Glutamatergic neuron (in vitro differentiated cells): ENCODE data around the gene RGS6. TPM values are rescaled to one million over a fixed set of nuclear protein-coding genes. Genes with fewer than 3 reads are reported as not detected.
"Not testable (repeated sequence)": the region's sequence is repeated elsewhere in the genome, so short reads cannot be mapped to it uniquely, and the experiment has no call there.

Source experiments
- DNase-seq: peaks from one replicate; pipeline ENCODE4 v3.0.0; 2022
- H3K27ac Mint-ChIP-seq: one replicate; pipeline ENCODE4 v1.8.0; 2020; ENCODE audit warnings: mild to moderate bottlenecking, mixed read lengths, inconsistent platforms; ENCODE audit not compliant: unreplicated experiment
- H3K27me3 Mint-ChIP-seq: one replicate; pipeline ENCODE4 v1.8.0; 2020; ENCODE audit warnings: mild to moderate bottlenecking, moderate library complexity, mixed read lengths, inconsistent platforms; ENCODE audit not compliant: unreplicated experiment
- H3K36me3 Mint-ChIP-seq: one replicate; pipeline ENCODE4 v1.8.0; 2020; ENCODE audit warnings: mild to moderate bottlenecking, mixed read lengths, inconsistent platforms; ENCODE audit not compliant: unreplicated experiment
- H3K4me1 Mint-ChIP-seq: one replicate; pipeline ENCODE4 v1.8.0; 2020; ENCODE audit warnings: mild to moderate bottlenecking, low read depth, mixed read lengths, inconsistent platforms; ENCODE audit not compliant: unreplicated experiment
- H3K4me3 Mint-ChIP-seq: one replicate; pipeline ENCODE4 v1.8.0; 2020; ENCODE audit warnings: mild to moderate bottlenecking, mixed read lengths, inconsistent platforms; ENCODE audit not compliant: unreplicated experiment
- H3K9me3 Mint-ChIP-seq: one replicate; pipeline ENCODE4 v1.8.0; 2020; ENCODE audit warnings: mild to moderate bottlenecking, moderate library complexity, mixed read lengths, inconsistent platforms; ENCODE audit not compliant: unreplicated experiment
- CTCF ChIP-seq: fragments of 200-600 bp; sonication (generic); IDR thresholded peaks from one replicate; pipeline ENCODE4 v1.5.0; 2021; ENCODE audit not compliant: partially characterized antibody, unreplicated experiment
- long read RNA-seq: library from polyadenylated mRNA; unstranded; transcript quantifications from one replicate; pipeline ENCODE4 v2.0.0, GENCODE V29; 2020; ENCODE audit not compliant: unreplicated experiment
- total RNA-seq: library from RNA; stranded (reverse); fragmentation: NEBNext Ultra II Directional; extraction: Animal tissue kit (Norgen Biotek cat#: 25700); gene quantifications from one replicate; pipeline ENCODE4 v1.2.1, GENCODE V29; 2021; ENCODE audit not compliant: unreplicated experiment

The RGS6 gene
- total RNA-seq, result 1.2 TPM
- long read RNA-seq, result 0 reads

DNA sequence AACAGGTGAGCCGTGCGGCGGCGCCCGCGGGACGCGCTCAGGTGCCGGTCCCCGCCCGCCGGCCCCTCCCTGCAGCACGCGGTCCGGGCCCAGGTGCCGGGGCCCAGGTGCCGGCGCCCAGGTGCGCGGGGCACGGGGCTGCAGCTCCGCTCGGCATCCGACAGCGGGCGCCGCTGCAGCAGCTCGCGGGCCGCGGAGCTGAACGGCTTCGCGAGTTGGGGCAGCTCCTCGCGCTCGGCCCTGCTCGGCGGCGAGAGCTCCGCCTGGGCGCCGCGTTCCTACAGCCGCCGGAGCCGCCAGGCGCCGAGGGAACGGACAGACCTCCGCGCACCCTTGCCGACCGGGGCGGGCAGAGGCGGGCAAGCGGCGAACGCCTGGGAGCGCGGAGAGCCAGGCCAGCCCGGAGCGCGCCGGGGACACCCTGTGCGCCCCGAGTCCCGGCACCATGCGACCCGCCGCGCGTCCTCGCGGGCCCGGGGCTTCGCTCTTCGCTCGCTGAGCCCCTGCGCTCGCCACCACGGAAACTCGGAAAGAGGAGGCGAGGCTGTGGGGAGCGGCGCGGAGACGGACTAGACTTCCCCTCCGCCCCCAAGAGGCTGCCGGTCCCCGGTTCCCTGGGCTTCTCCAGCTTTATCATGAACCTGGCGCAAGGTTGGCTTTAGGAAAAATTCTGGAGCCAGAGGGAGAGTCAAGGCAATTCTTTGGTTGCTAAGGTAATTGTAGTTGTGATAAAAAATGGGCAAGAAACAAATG lies at the start of gene RGS6:
TSS of gene RGS6 (plus strand) at position 201 of the 753 bp plus-strand sequence.
- peak within 1 kb of the TSS; percentile 89 for H3K4me3 Mint-ChIP-seq
- DNase-seq, result peak; percentile 66
- peaks cover 4% of the 10 kb centered on the region for H3K9me3 Mint-ChIP-seq
- H3K27ac Mint-ChIP-seq, result no peak within 1 kb of the TSS
- peaks cover 5% of the 10 kb centered on the region for H3K4me1 Mint-ChIP-seq
- TF ChIP-seq CTCF, result no peak
- peaks cover 6% of the 10 kb centered on the region for H3K27me3 Mint-ChIP-seq
- no peaks in the 10 kb centered on the region for H3K36me3 Mint-ChIP-seq

GRCh38 chr14:71883094-71883493 lies 49.1 kb upstream of the RGS6 start:
- Mint-ChIP-seq H3K9me3 (peaks cover 1% of the 10 kb centered on the region), H3K27ac (no peak overlapping the region), H3K27me3 (no peaks in the 10 kb centered on the region), H3K36me3 (peaks cover 11% of the 10 kb centered on the region), H3K4me3 (no peak overlapping the region), H3K4me1 (no peaks in the 10 kb centered on the region)
- no peak for TF ChIP-seq CTCF
- DNase-seq, result no peak

GRCh38 chr14:71885301-71885700 lies 46.9 kb upstream of the RGS6 start:
- Mint-ChIP-seq H3K27me3 (peaks cover 2% of the 10 kb centered on the region), H3K36me3 (peaks cover 13% of the 10 kb centered on the region), H3K4me3 (no peak overlapping the region), H3K27ac (no peak overlapping the region), H3K9me3 (peaks cover 1% of the 10 kb centered on the region), H3K4me1 (no peaks in the 10 kb centered on the region)
- no peak for TF ChIP-seq CTCF
- no peak for DNase-seq

- not testable (repeated sequence) for H3K9me3 Mint-ChIP-seq, H3K27ac Mint-ChIP-seq, H3K4me1 Mint-ChIP-seq, DNase-seq, H3K27me3 Mint-ChIP-seq, H3K4me3 Mint-ChIP-seq
- H3K36me3 Mint-ChIP-seq, result peaks cover 13% of the 10 kb centered on the region
Observed at GRCh38 chr14:71887802-71888201, 44.4 kb upstream of the RGS6 start.

GRCh38 chr14:71890541-71890940 lies 41.7 kb upstream of the RGS6 start:
- no peaks in the 10 kb centered on the region for H3K4me1 Mint-ChIP-seq
- peaks cover 13% of the 10 kb centered on the region for H3K36me3 Mint-ChIP-seq
- H3K27ac Mint-ChIP-seq, result no peak overlapping the region
- H3K9me3 Mint-ChIP-seq, result no peaks in the 10 kb centered on the region
- H3K4me3 Mint-ChIP-seq, result no peak overlapping the region
- TF ChIP-seq CTCF, result no peak
- H3K27me3 Mint-ChIP-seq, result peaks cover 2% of the 10 kb centered on the region
- DNase-seq, result no peak
